ENCODE measurements around the gene NUF2.
"Not testable (repeated sequence)": the region's sequence is repeated elsewhere in the genome, so short reads cannot be mapped to it uniquely, and the experiment has no call there.

The NUF2 gene

GRCh38 chr1:163321311-163322305 is at the start of gene NUF2:
Gene NUF2, plus strand, starts transcription at chr1:163321954. Its CDS starts 4,098 bp downstream, at chr1:163326052.
- DNase-seq, result peak; percentile 96

DNA sequence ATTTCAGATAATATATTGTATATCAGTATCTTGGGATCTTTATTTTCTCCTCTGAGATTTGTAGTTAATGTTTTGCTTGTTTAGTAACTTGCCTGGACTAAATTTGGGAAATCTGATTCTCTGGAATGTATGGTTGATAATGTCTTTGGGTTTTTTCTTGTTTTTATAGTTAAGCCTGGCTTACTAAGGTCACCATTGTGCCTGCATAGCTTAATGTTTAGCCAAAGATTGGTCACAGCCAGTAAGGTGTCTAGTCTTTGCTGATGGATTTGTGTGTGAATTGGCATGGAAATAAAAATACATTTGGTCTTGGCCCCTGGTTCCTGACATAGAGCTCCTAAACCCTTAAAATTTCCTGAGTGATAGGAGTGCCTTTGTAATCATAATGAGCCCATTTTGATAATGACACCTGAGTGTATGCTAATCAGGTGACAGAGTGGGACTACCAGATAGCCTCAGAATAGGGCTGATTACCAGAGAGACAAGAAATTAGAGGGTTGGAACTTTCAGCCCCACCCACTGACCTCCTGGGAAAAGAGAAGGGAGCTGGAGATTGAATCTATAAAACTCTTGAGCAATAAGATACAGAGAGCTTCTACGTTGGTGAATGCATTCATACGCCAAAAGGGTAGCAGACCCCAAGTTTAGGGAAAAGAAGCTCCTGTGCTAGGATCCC is 47.9 kb upstream of the NUF2 start:
- no peak for DNase-seq

DNA sequence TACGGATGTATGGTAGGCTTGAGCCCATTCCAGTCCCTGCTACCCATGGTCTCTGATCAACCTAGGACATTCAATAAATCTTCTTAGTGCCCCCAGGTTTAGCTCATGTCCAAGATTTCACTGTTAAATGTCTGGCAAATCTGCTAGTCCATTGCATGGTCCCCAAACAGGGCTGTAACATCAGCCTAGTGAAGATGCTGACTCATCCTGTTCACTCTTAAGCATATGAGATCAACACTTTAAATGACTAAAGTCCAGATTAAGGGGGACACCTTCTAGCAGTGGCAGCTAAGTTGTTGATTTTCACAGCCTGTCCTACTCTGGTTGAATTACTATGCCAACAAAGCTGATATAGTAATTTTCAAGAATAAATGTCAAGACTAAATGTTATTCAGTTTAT is 46.5 kb upstream of the NUF2 start:
- DNase-seq, result no peak

- DNase-seq, result no peak
Observed at GRCh38 chr1:163278602-163279001, 43.2 kb upstream of the NUF2 start.

DNA sequence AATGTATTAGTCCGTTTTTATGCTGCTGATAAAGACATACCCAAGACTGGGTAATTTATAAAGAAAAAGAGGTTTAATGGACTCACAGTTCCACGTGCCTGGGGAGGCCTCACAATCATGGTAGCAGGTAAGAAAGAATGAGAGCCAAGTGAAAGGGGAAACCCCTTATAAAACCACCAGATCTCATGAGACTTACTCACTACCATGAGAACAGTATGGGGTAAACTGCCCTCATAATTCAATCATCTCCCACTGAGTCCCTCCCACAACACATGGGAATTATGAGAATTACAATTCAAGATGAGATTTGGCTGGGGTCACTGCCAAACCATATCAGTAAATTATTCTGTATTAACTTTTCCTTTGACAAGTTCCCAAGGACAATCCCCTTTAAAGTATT is 36.9 kb upstream of the NUF2 start:
- not testable (repeated sequence) for DNase-seq

GRCh38 chr1:163290025-163290640 is 31.6 kb upstream of the NUF2 start:
- DNase-seq, result no peak

- DNase-seq, result no peak
Observed at GRCh38 chr1:163291461-163291860, 30.3 kb upstream of the NUF2 start.

DNA sequence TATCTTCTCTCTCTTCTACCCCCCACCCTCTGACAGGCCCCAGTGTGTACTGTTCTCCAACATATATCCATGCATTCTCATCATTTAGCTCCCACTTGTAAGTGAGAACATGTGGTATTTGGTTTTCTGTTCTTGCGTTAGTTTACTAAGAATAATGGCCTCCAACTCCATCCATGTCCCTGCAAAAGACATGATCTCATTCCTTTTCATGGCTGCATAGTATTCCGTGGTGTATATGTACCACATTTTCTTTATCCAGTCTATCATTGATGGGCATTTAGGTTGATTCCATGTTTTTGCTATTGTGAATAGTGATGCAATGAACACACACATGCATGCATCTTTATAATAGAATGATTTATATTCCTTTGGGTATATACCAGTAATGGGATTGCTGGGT is 29.6 kb upstream of the NUF2 start:
- DNase-seq, result not testable (repeated sequence)

GRCh38 chr1:163293497-163293896 is 28.3 kb upstream of the NUF2 start:
- not testable (repeated sequence) for DNase-seq

DNA sequence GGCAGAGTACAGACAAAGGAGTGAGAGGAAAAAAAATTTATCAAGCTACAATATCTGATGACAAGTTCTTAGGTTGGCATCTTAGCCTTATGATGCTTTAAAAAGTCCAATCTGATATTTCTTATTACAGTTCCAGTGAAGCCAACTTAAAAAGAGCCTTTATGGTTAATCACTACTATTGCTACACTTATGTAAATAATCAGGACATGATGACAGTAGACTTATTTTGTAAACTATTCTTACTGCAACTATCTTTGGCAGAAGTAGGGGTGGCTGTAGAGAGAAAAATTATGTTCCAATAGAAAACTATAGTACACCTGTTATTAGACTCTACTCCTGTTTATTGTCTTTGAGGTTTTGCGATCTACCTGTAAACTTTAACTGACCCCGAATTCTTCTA is 25.8 kb upstream of the NUF2 start:
- DNase-seq, result no peak

- no peak for DNase-seq
Observed at GRCh38 chr1:163296504-163297263, 25.1 kb upstream of the NUF2 start.

DNA sequence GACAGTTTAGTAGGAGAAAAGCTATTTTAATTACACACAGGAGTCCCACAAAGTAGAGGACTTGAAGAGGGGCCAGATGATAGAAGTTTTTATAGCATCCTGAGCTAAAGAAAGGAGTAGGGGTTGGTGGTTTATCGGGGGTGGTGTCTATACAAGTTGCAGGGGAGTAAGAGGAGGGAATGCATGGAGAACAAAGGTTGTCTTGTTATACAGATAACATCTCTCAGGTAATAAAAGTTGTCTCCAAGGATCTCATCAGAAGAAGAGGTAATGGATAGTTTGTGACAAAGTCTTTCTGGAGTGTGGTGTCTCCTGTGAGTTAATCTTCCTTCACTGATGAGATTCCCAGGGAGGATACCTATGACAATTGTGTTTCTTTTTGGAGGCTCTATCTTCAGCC is 23.4 kb upstream of the NUF2 start:
- no peak for DNase-seq

GRCh38 chr1:163300568-163300967 is 21.2 kb upstream of the NUF2 start:
- no peak for DNase-seq

- no peak for DNase-seq
Observed at GRCh38 chr1:163303561-163303960, 18.2 kb upstream of the NUF2 start.

GRCh38 chr1:163305441-163305840 is 16.3 kb upstream of the NUF2 start:
- no peak for DNase-seq

DNA sequence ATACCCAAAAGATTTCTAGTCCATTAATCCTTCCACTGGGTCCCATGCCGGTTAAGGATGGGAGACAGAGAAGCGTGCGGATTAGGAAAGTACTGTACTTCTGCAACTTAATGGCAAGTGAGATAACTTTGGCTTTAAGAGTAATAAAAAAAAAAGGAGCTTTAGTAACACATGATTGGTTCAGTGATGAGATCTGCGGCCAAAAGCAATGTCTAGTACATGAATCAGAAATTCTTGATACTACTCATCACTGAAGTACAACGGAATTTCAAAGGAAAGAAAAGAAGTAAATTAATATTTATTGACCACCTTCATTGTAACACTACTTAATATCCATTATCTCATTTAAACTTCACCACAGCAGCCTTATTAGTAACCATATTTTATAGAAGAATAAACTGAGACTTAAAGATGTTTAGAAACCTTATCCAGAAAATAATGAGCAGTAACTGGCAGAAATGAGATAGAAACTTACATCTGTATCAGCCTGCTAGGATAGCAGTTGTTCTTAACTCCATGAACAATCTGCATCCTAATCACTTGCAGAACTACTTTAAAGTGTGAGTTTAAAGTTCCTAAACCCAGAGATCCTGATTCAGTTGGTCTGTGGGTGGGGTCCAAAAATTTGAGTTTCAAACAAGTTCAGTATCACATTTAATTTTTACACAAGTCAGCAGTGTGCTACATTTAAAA is 14.1 kb upstream of the NUF2 start:
- no peak for DNase-seq

GRCh38 chr1:163308811-163309210 is 12.9 kb upstream of the NUF2 start:
- DNase-seq, result no peak

DNA sequence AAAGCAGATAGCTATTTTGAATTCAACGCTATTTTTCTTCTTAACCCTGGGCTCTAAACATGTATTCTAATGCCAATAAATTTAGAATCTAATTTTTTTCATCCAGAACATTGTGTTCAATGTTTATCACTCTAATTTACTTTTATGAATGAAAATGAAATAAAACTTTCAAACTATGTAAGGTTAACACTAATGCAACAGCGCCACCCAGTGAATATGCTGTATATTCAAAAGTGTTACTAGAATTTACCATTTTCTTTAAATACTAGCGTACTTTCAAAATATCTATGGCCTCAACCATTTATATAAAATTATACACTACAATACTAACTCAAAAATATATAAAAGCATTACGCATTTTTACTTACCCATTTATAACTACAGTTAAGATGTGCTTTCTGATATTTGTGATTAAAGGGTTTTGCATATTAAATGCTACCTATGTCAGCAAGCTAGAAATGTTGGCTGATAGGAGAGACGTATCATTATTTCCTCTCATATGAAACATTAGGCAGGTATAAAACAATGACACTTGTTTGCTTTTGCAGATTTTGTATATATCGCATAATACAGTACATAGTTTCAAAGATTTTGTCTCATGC is 5.9 kb upstream of the NUF2 start:
- DNase-seq, result no peak

GRCh38 chr1:163320891-163321290 is 863 bp upstream of the NUF2 start:
- DNase-seq, result no peak

GRCh38 chr1:163323339-163323738 is 1.6 kb downstream of the NUF2 start:
- DNase-seq, result not testable (repeated sequence)

DNA sequence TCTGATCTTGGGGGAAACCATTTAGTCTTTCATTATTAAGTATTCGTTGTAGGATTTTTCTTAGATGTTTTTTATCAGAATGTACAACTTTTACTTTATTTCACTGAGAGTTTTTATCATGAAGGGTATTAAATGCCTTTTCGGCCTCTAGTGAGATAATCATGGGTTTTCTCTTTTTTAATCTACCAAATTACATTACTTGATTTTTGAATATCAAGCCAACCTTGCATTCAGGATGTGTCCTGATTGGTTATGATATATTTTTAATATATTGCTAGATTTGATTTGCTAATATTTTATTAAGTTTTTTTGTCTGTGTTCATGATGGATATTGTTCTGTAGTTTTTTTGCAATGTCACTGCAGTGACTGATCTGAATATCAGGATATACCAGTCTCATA is 9.4 kb downstream of the NUF2 start:
- no peak for DNase-seq

DNA sequence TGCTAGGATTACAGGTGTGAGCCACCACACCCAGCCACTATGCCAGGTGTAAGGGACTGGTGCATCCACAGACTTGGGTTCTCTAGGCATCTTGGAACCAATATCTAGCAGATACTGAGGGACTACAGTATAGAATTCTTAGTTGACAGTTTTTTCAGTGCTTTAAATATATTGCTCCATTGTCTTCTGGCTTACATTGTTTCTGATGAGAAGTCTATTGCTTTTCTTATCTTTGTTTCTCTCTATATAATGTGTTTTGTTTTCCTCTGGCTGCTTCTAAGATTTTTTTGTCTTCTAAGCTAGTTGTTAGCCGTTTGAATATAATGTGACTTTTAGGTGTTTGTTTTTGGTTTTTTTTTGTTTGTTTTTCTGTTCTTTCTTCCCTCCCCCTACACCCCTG is 13.5 kb downstream of the NUF2 start:
- no peak for DNase-seq
